ENCODE results near the gene KLHL21. TPM values are rescaled to one million over a fixed set of nuclear protein-coding genes. Genes with fewer than 3 reads are reported as not detected.

Gene KLHL21
- total RNA-seq, 1 experiment from 2014 or later: 17.6 TPM

GRCh38 chr1:6574025-6574620 lies 28.5 kb downstream of the KLHL21 start (continued):
- TF ChIP-seq, protein P1, sequence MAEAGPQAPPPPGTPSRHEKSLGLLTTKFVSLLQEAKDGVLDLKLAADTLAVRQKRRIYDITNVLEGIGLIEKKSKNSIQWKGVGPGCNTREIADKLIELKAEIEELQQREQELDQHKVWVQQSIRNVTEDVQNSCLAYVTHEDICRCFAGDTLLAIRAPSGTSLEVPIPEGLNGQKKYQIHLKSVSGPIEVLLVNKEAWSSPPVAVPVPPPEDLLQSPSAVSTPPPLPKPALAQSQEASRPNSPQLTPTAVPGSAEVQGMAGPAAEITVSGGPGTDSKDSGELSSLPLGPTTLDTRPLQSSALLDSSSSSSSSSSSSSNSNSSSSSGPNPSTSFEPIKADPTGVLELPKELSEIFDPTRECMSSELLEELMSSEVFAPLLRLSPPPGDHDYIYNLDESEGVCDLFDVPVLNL (CRISPR knock-in tag; IDR thresholded peaks at IDR 0.05; ENCODE audit: borderline replicate concordance, low read depth): no peak
- TF ChIP-seq GTF2I (CRISPR knock-in tag; conservative IDR thresholded peaks at IDR 0.05) (no peak), JAZF1 (CRISPR knock-in tag; IDR thresholded peaks at IDR 0.05) (no peak), HMGXB4 (CRISPR knock-in tag; IDR thresholded peaks at IDR 0.05) (no peak), ETV6 (CRISPR knock-in tag; IDR thresholded peaks at IDR 0.05) (no peak), ZMAT4 (CRISPR knock-in tag; IDR thresholded peaks at IDR 0.05) (no peak), ESRRA (CRISPR knock-in tag; IDR thresholded peaks at IDR 0.05; ENCODE audit: borderline replicate concordance) (no peak)
- TF ChIP-seq, protein P2, sequence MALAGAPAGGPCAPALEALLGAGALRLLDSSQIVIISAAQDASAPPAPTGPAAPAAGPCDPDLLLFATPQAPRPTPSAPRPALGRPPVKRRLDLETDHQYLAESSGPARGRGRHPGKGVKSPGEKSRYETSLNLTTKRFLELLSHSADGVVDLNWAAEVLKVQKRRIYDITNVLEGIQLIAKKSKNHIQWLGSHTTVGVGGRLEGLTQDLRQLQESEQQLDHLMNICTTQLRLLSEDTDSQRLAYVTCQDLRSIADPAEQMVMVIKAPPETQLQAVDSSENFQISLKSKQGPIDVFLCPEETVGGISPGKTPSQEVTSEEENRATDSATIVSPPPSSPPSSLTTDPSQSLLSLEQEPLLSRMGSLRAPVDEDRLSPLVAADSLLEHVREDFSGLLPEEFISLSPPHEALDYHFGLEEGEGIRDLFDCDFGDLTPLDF (CRISPR knock-in tag; IDR thresholded peaks at IDR 0.05): no peak
- TF ChIP-seq, protein P3, sequence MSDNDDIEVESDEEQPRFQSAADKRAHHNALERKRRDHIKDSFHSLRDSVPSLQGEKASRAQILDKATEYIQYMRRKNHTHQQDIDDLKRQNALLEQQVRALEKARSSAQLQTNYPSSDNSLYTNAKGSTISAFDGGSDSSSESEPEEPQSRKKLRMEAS (CRISPR knock-in tag; IDR thresholded peaks at IDR 0.05): no peak

DNA sequence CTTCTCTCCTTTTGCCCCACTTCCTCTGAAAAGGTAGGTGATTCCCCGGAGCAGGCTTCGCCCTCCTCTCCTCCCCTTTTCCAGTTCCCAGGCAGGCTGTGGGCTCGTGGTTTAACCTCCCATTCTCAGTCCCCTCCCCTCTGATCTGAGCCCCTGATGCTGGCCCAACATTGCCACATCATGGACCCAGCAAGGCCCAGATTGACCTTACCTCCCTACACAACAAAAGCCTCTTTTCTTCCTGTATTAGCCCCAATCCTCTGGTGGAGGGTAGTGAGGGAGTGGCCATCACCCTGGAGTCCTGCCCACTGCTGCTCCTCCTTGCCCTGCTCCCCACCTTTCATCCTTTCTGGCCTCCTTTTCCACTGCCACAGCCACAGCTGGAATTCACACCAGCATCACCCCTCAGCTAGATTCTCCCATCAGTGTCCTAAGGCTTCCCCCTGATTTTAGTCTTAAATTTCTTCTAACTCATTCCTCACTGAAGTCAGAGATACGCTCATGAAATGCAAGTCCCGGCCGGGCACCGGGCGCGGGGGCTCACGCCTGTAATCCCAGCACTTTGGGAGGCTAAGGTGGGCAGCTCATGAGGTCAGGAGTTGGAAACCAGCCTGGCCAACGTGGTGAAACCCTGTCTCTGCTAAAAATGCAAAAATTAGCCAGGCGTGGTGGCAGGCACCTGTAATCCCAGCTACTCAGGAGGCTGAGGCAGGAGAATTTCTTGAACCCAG lies 29.9 kb downstream of the KLHL21 start:
- Mint-ChIP-seq H3K36me3 (no peaks in the 10 kb centered on the region), H3K27ac (no peak overlapping the region), H3K27me3 (ENCODE audit: low read depth) (peaks cover 31% of the 10 kb centered on the region), H3K4me3 (no peak overlapping the region), H3K4me1 (no peaks in the 10 kb centered on the region), H3K9me3 (peaks cover 6% of the 10 kb centered on the region)
- ATAC-seq: no peak; the same call in 1 of the 2 replicates
- DNase-seq (ENCODE audit: low spot score): no peak
- TF ChIP-seq SMAD4 (CRISPR knock-in tag; IDR thresholded peaks at IDR 0.05) (no peak), AR (CRISPR knock-in tag; IDR thresholded peaks at IDR 0.05) (no peak), SP1 (CRISPR knock-in tag; conservative IDR thresholded peaks at IDR 0.05) (no peak), ZNF512 (CRISPR knock-in tag; IDR thresholded peaks at IDR 0.05; ENCODE audit: borderline replicate concordance) (no peak), FOXJ3 (CRISPR knock-in tag; IDR thresholded peaks at IDR 0.05; ENCODE audit: borderline replicate concordance) (no peak), ESRRA (CRISPR knock-in tag; IDR thresholded peaks at IDR 0.05; ENCODE audit: borderline replicate concordance) (no peak), TEAD1 (CRISPR knock-in tag; IDR thresholded peaks at IDR 0.05) (no peak), NR2C2 (CRISPR knock-in tag; IDR thresholded peaks at IDR 0.05) (no peak), FOXP1 (CRISPR knock-in tag; IDR thresholded peaks at IDR 0.05; ENCODE audit: borderline replicate concordance) (no peak)
- ChIA-PET CTCF (no interaction called here), POLR2A (no interaction called here)

All from WTC11 (cell line).